GM06990 (cell line): ENCODE data around the gene ZNF43.

ENCODE experiments used
- DNase-seq: peaks from one replicate; pipeline ENCODE4 v3.0.0-alpha.2; 2011; ENCODE audit not compliant: insufficient read length; ENCODE audit errors: extremely low read depth
- H3K27me3 ChIP-seq: replicated peaks from 2 replicates; pipeline ENCODE4 v1.6.0; 2011; ENCODE audit warnings: low read length; ENCODE audit not compliant: control insufficient read depth, insufficient read depth
- H3K36me3 ChIP-seq: 2 replicates; pipeline ENCODE4 v1.5.1; 2011; ENCODE audit warnings: low read length; ENCODE audit not compliant: control insufficient read depth, insufficient read depth
- H3K4me3 ChIP-seq: replicated peaks from 2 replicates; pipeline ENCODE4 v1.5.1; 2011; ENCODE audit warnings: low read depth, mild to moderate bottlenecking, control low read depth, low read length
- CTCF ChIP-seq: IDR thresholded peaks from 2 replicates; pipeline ENCODE4 v1.5.1; 2011; ENCODE audit warnings: low read length, control low read depth, mild to moderate bottlenecking, inconsistent platforms; ENCODE audit not compliant: insufficient read depth, poor library complexity, severe bottlenecking

ZNF43 gene

GRCh38 chr19:21841488-21842097, 5.6 kb upstream of the ZNF43 start:
- DNase-seq = no peak
- TF ChIP-seq CTCF = no peak
- H3K36me3 ChIP-seq = peaks cover 10% of the 10 kb centered on the region
- H3K27me3 ChIP-seq = no peaks in the 10 kb centered on the region
- H3K4me3 ChIP-seq = no peak overlapping the region

GRCh38 chr19:21841081-21841480, 5.1 kb upstream of the ZNF43 start:
- no peak for TF ChIP-seq CTCF
- no peak for DNase-seq
- Histone ChIP-seq H3K27me3 (no peaks in the 10 kb centered on the region), H3K4me3 (no peak overlapping the region), H3K36me3 (peaks cover 10% of the 10 kb centered on the region)

- no peak for TF ChIP-seq CTCF
- Histone ChIP-seq H3K36me3 (peaks cover 7% of the 10 kb centered on the region), H3K4me3 (no peak overlapping the region), H3K27me3 (no peaks in the 10 kb centered on the region)
- DNase-seq = no peak
Measured at GRCh38 chr19:21839976-21840375, 4.0 kb upstream of the ZNF43 start.

- no peak for TF ChIP-seq CTCF
- H3K36me3 ChIP-seq = peaks cover 7% of the 10 kb centered on the region
- no peak overlapping the region for H3K4me3 ChIP-seq
- no peaks in the 10 kb centered on the region for H3K27me3 ChIP-seq
- DNase-seq = no peak
Measured at GRCh38 chr19:21838646-21839045, 2.7 kb upstream of the ZNF43 start.

GRCh38 chr19:21835429-21835809, 563 bp downstream of the ZNF43 start:
- Histone ChIP-seq H3K36me3 (peaks cover 3% of the 10 kb centered on the region), H3K27me3 (no peaks in the 10 kb centered on the region), H3K4me3 (peak overlapping the region; percentile 86)
- TF ChIP-seq CTCF = no peak
- DNase-seq = no peak

- no peak for DNase-seq
- TF ChIP-seq CTCF = no peak
- no peaks in the 10 kb centered on the region for H3K27me3 ChIP-seq
- no peak overlapping the region for H3K4me3 ChIP-seq
- no peaks in the 10 kb centered on the region for H3K36me3 ChIP-seq
Measured at GRCh38 chr19:21833733-21834132, 2.2 kb downstream of the ZNF43 start.
